GM12875 (cell line): Measurements from ENCODE around the gene MEAK7.

Experiments
- H3K4me3 ChIP-seq: one replicate; pipeline ENCODE4 v1.5.1; 2011; ENCODE audit warnings: low read depth, low read length, control low read depth
- CTCF ChIP-seq: IDR thresholded peaks from 2 replicates; pipeline ENCODE4 v1.5.1; 2011; ENCODE audit warnings: low read depth, mild to moderate bottlenecking, control low read depth, inconsistent platforms, low read length, moderate library complexity, borderline replicate concordance; ENCODE audit not compliant: insufficient read depth

The MEAK7 gene

GRCh38 chr16:84459941-84460405, 44.5 kb downstream of the MEAK7 start:
- no peak overlapping the region for H3K4me3 ChIP-seq
- no peak for TF ChIP-seq CTCF

GRCh38 chr16:84459533-84459894, 44.9 kb downstream of the MEAK7 start:
- TF ChIP-seq CTCF, result no peak
- H3K4me3 ChIP-seq, result no peak overlapping the region

- TF ChIP-seq CTCF, result no peak
- H3K4me3 ChIP-seq, result no peak overlapping the region
Measured at GRCh38 chr16:84458606-84459532, 45.6 kb downstream of the MEAK7 start.

- H3K4me3 ChIP-seq, result no peak overlapping the region
- TF ChIP-seq CTCF, result no peak
Measured at GRCh38 chr16:84455031-84455430, 49.4 kb downstream of the MEAK7 start.
